GM20431 (cell line): ENCODE measurements around the gene NDUFB5.

ENCODE experiments used
- in situ Hi-C: fragments of 300-500 bp; cut with MseI, MboI; formaldehyde crosslinking; loops from one replicate; pipeline ENCODE4 v1.15.0; 2020; ENCODE audit warnings: low sequenced_read_pairs; ENCODE audit not compliant: unreplicated experiment

The NDUFB5 gene

GRCh38 chr3:179672918-179673317 is 68.3 kb downstream of the NDUFB5 start:
- in situ Hi-C loops, result no loop called here

GRCh38 chr3:179673523-179673922 is 68.9 kb downstream of the NDUFB5 start:
- in situ Hi-C loops, result no loop called here

- in situ Hi-C loops, result no loop called here
These were observed 71.5 kb downstream of the NDUFB5 start for GRCh38 chr3:179676081-179676480.
